ENCODE results near the gene CDK4. TPM values are rescaled to one million over a fixed set of nuclear protein-coding genes. Genes with fewer than 3 reads are reported as not detected.

Gene CDK4
- total RNA-seq, 1 donor: 9.2 TPM

GRCh38 chr12:57698414-57698813 is 53.7 kb downstream of the CDK4 start:
- Histone ChIP-seq H3K4me3 (ENCODE audit: low read length) (no peak overlapping the region), H3K4me1 (ENCODE audit: insufficient read depth, low read length) (peaks cover 20% of the 10 kb centered on the region), H3K27me3 (ENCODE audit: insufficient read depth, low read length) (no peaks in the 10 kb centered on the region), H3K9me3 (ENCODE audit: low read depth, low read length) (peaks cover 3% of the 10 kb centered on the region)

Other genes with a start within 250 kb of the CDK4 start
- gene DDIT3, start 231.8 kb downstream of the CDK4 start, total RNA-seq: 130 TPM
- gene MBD6, start 229.5 kb downstream of the CDK4 start, total RNA-seq: 10.6 TPM
- gene DCTN2, start 205.1 kb downstream of the CDK4 start, total RNA-seq: 52.2 TPM
- gene KIF5A, start 202.3 kb downstream of the CDK4 start, total RNA-seq: 0.21 TPM
- 26.0 TPM for gene PIP4K2C, start 161.1 kb downstream of the CDK4 start, total RNA-seq
- gene DTX3, start 147.5 kb downstream of the CDK4 start, total RNA-seq: 12.6 TPM
- gene ARHGEF25, start 140.9 kb downstream of the CDK4 start, total RNA-seq: 0.31 TPM
- under 0.01 TPM for gene B4GALNT1, start 119.1 kb downstream of the CDK4 start, total RNA-seq
- gene OS9, start 58.2 kb downstream of the CDK4 start, total RNA-seq: 166 TPM
- gene AGAP2, start 13.6 kb downstream of the CDK4 start, total RNA-seq: 7.6 TPM
- gene TSPAN31, start 7.3 kb downstream of the CDK4 start, total RNA-seq: 7.9 TPM
- 13.9 TPM for gene MARCHF9, start 2.8 kb upstream of the CDK4 start, total RNA-seq
- 1.3 TPM for gene CYP27B1, start 14.8 kb upstream of the CDK4 start, total RNA-seq
- 2.3 TPM for gene METTL1, start 19.8 kb upstream of the CDK4 start, total RNA-seq
- 1.7 TPM for gene EEF1AKMT3, start 20.3 kb upstream of the CDK4 start, total RNA-seq
- gene TSFM, start 30.5 kb upstream of the CDK4 start, total RNA-seq: 17.2 TPM
- 0.52 TPM for gene AVIL, start 66.4 kb upstream of the CDK4 start, total RNA-seq
- gene CTDSP2, start 94.4 kb upstream of the CDK4 start, total RNA-seq: 60.2 TPM
- 10.4 TPM for gene ATP23, start 189.3 kb upstream of the CDK4 start, total RNA-seq